AG04449 (cell line): ENCODE measurements around the gene STRIT1.

Experiments
- CTCF ChIA-PET: fragments of 350-600 bp; formaldehyde crosslinking; extraction: SDS; loops from one replicate; lab custom pipeline; 2021; ENCODE audit warnings: antibody characterized with exemption; lab: Yijun Ruan, JAX
- POLR2A ChIA-PET: fragments of 400-600, 350-600 bp; formaldehyde crosslinking; extraction: SDS; loops from one replicate; lab custom pipeline; 2020; ENCODE audit warnings: antibody characterized with exemption, inconsistent platforms; lab: Yijun Ruan, JAX
- DNase-seq: peaks from one replicate; pipeline ENCODE4 v3.0.0-alpha.2; 2010; ENCODE audit warnings: low read depth, low spot score
- H3K4me3 ChIP-seq: 2 replicates; pipeline ENCODE4 v1.5.1; 2011; ENCODE audit warnings: low read depth, mild to moderate bottlenecking, control low read depth, low read length
- TF ChIP-seq, protein P1 (sequence below): IDR thresholded peaks from one replicate; pipeline ENCODE4 v1.5.1; 2011; ENCODE audit warnings: mild to moderate bottlenecking, moderate library complexity, low read length, control low read depth, inconsistent platforms; ENCODE audit not compliant: insufficient read depth; ENCODE audit errors: missing control alignments

Gene STRIT1

DNA sequence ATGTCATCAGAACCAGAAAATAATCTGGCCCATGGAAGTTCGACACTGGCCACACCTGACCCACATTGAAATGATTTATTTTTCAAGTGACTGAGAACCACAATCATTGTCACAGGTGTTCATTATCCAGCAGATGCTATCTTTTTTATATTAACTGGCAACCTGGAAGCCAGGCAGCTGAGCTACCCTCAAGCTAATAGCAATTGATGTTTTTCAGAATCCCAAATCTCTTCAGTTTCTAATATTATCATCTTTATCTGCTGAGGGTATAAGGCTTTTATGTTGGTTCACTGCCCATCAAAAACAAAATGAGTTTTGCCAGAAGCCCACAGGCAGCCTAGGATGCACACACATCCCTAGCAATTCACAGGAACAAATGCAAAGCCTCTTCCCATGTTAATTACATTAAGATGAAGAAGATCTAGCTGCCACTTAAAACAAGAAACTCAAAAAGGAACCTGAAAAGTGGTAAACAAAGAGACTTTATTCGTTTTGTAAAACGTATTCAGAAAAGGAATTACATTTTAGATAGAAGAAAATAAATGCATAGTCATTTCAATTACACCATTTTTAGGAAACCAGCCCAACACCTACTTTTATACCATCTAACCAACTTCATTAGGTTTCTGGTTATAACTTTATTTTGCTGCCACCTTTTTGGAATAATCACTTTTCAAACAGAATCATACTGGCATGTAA, 40.9 kb upstream of the STRIT1 start:
- CTCF ChIA-PET, result interaction anchor here (0.6 to 2.0 kb wide), 3 partner anchors 11 to 368 kb away, joined by 4 to 13 read pairs (median 10); no protein-coding TSS in a partner anchor
- POLR2A ChIA-PET, result no interaction called here
- no peak for DNase-seq
- H3K4me3 ChIP-seq, result no peak overlapping the region
- TF ChIP-seq, protein P1, sequence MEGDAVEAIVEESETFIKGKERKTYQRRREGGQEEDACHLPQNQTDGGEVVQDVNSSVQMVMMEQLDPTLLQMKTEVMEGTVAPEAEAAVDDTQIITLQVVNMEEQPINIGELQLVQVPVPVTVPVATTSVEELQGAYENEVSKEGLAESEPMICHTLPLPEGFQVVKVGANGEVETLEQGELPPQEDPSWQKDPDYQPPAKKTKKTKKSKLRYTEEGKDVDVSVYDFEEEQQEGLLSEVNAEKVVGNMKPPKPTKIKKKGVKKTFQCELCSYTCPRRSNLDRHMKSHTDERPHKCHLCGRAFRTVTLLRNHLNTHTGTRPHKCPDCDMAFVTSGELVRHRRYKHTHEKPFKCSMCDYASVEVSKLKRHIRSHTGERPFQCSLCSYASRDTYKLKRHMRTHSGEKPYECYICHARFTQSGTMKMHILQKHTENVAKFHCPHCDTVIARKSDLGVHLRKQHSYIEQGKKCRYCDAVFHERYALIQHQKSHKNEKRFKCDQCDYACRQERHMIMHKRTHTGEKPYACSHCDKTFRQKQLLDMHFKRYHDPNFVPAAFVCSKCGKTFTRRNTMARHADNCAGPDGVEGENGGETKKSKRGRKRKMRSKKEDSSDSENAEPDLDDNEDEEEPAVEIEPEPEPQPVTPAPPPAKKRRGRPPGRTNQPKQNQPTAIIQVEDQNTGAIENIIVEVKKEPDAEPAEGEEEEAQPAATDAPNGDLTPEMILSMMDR, result no peak

DNA sequence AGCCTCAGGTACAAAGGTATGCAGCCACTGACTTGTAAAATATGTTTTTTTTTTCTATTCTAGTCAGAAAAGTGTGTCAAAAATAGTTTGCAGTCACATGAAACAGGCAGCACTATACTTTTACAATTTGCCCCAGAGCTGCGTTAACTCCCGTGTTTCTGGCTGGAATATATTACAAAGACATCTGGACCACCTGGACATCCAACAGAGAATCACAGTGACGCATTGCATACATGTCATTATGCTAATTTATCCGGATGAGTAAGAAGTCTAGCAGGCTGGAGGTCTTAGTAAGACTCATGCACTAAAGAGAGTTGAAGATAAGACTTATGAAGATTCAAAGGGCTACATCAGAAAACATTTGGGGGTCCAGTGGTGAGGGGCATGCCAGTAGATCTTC, 39.2 kb upstream of the STRIT1 start:
- no peak overlapping the region for H3K4me3 ChIP-seq
- TF ChIP-seq, protein P1, result no peak
- CTCF ChIA-PET, result interaction anchor here (0.6 to 2.0 kb wide), 3 partner anchors 10 to 577 kb away, joined by 3 to 10 read pairs (median 3); no protein-coding TSS in a partner anchor
- DNase-seq, result no peak
- POLR2A ChIA-PET, result no interaction called here

DNA sequence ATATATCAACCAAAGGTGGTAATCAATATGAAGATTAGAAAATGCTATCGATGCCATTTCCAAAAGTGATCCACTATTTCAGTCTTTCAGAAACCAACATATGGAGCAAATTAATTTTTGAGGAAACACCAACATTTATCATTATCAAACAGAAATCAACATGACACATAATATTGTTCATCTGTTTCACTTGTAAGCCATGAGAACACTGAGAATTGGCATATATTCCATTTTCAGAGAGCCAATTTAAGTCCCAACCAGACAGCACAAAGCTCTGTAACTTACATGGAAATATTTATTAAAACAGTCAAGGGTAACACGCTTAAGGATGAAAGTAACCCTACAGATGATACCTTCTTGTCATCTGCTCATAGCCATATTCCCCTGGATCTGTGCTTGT, 37.6 kb upstream of the STRIT1 start:
- DNase-seq, result no peak
- TF ChIP-seq, protein P1, result no peak
- CTCF ChIA-PET, result interaction anchor here (0.9 kb wide), 1 partner anchor 8 kb away, joined by 3 read pairs; no protein-coding TSS in a partner anchor
- no peak overlapping the region for H3K4me3 ChIP-seq
- POLR2A ChIA-PET, result no interaction called here

DNA sequence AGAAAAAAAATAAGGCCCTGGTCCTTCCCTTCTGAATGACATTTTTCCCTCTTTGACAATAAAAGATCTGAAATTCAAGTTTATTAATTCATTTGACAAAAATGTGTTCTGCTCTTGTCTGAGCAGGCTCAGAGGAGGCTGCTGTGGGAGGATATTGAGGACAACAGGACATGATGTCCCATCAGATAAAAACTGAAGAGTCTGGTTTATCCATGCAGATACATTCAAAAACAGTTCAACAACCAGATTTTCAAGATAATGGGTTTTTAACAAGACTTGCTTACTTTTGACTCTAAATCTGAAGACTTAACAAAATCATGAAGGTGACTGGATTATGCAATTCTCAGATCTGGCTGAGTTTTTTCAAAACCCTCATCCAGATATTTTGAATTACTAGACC, 36.9 kb upstream of the STRIT1 start:
- POLR2A ChIA-PET, result no interaction called here
- CTCF ChIA-PET, result no interaction called here
- no peak for DNase-seq

DNA sequence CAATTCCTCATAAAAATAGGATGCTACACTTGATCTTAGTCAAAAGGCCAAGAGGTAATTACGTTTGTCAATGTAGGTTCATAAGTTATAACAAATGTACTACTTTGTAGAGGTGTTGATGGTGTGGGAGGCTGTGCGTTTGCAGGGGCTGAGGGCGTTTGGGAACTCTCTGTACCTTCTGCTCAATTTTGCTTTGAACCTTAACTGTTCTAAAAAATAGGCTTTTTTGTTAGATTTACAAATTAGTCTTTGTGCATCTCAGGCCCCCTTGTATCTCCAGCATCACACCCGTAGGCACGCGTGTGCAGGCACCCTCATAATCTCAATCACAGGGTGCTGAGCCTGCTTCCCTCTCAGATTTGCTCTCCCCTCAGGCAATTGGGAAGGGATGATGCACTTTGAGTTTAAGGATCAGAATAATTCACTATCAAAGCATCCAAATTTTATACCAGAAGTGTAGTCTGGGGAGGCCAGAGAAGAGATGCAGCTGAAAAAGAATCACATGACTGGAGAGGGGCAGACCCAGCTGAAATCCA, 36.1 kb upstream of the STRIT1 start:
- H3K4me3 ChIP-seq, result no peak overlapping the region
- ChIA-PET CTCF (no interaction called here), POLR2A (no interaction called here)
- no peak for DNase-seq
- TF ChIP-seq, protein P1, result no peak

More for the DNA sequence above, 36.9 kb upstream of the STRIT1 start:
- TF ChIP-seq, protein P1, result no peak
- no peak overlapping the region for H3K4me3 ChIP-seq

DNA sequence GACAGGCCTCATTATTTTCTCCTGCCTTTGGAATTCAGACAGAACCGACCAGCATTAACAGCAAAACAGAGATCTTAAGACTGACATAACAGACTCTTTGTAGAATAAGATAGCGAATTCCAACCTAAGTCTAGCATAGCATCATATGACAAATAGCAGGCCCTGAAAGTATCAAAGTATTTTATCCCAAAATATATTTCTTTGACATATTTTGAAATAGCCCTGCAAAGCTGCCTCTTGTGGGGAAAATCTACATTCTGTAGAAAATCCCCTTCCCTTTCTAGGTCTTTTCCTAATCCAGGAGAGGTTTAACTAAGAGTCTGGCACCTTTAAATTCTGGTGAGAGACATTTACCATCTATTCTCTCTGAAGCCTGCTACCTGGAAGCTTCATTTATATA, 34.4 kb upstream of the STRIT1 start:
- CTCF ChIA-PET, result interaction anchor here (1.2 to 1.6 kb wide), 2 partner anchors 25 to 373 kb away, joined by 3 to 7 read pairs; no protein-coding TSS in a partner anchor
- POLR2A ChIA-PET, result no interaction called here
- no peak overlapping the region for H3K4me3 ChIP-seq
- DNase-seq, result no peak
- TF ChIP-seq, protein P1, result no peak
